AG04449 (cell line): ENCODE measurements around the gene SKI.

Experiments used
- CTCF ChIA-PET: fragments of 350-600 bp; formaldehyde crosslinking; extraction: SDS; loops from one replicate; lab custom pipeline; 2021; ENCODE audit warnings: antibody characterized with exemption; lab: Yijun Ruan, JAX
- POLR2A ChIA-PET: fragments of 400-600, 350-600 bp; formaldehyde crosslinking; extraction: SDS; loops from one replicate; lab custom pipeline; 2020; ENCODE audit warnings: antibody characterized with exemption, inconsistent platforms; lab: Yijun Ruan, JAX
- DNase-seq: peaks from one replicate; pipeline ENCODE4 v3.0.0-alpha.2; 2010; ENCODE audit warnings: low read depth, low spot score
- H3K4me3 ChIP-seq: 2 replicates; pipeline ENCODE4 v1.5.1; 2011; ENCODE audit warnings: low read depth, mild to moderate bottlenecking, control low read depth, low read length
- CTCF ChIP-seq: IDR thresholded peaks from one replicate; pipeline ENCODE4 v1.5.1; 2011; ENCODE audit warnings: mild to moderate bottlenecking, moderate library complexity, low read length, control low read depth, inconsistent platforms; ENCODE audit not compliant: insufficient read depth; ENCODE audit errors: missing control alignments

The SKI gene

GRCh38 chr1:2306151-2306978 lies 78.2 kb downstream of the SKI start:
- no peak for DNase-seq
- no peak for TF ChIP-seq CTCF
- CTCF ChIA-PET, result interaction anchor here (0.7 to 2.0 kb wide), 6 partner anchors 9 to 111 kb away, joined by 3 to 11 read pairs (median 3); partner anchors contain the start of gene FAAP20
- POLR2A ChIA-PET, result no interaction called here
- H3K4me3 ChIP-seq, result no peak overlapping the region

DNA sequence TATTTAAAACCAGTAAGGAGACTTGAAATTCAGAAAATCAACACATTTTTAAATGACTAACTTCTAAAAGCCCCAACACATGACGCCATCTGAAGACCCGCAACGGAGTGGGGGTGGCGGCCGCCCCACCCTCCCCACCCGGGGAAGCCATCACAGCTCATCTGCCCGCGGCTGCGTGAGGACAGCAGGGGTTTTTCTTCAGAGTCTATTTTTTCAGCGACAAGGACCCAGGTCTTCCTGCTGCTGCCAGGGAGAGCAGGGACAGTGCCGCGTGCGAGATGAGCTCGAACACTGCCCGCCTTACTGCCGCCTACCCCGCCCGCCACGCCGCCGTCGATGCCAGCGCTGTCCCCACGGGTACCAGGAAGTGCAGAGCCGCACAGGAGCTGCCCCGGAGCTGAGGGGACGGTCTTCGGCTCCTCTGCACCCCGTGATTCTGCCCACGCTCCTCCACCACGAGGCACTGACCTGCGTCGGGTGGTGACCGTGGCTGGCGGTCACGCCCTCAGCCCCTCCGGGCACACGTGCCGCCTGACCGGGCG lies 79.0 kb downstream of the SKI start:
- H3K4me3 ChIP-seq, result no peak overlapping the region
- no peak for DNase-seq
- ChIA-PET POLR2A (no interaction called here), CTCF (interaction anchor here (0.7 to 2.0 kb wide), 6 partner anchors 8 to 112 kb away, joined by 3 to 11 read pairs (median 3); partner anchors contain the start of gene FAAP20)
- TF ChIP-seq CTCF, result no peak

GRCh38 chr1:2307972-2308371 lies 79.9 kb downstream of the SKI start:
- no peak for DNase-seq
- POLR2A ChIA-PET, result no interaction called here
- CTCF ChIA-PET, result no interaction called here
- H3K4me3 ChIP-seq, result no peak overlapping the region
- no peak for TF ChIP-seq CTCF

GRCh38 chr1:2308844-2309243 lies 80.7 kb downstream of the SKI start:
- no peak for DNase-seq
- ChIA-PET CTCF (interaction anchor here (1.1 to 2.2 kb wide), 2 partner anchors 10 to 77 kb away, joined by 3 to 5 read pairs; no protein-coding TSS in a partner anchor), POLR2A (interaction anchor here (0.9 kb wide), 1 partner anchor 81 kb away, joined by 3 read pairs; the partner anchor contains the start of gene SKI)
- no peak overlapping the region for H3K4me3 ChIP-seq
- no peak for TF ChIP-seq CTCF

GRCh38 chr1:2310332-2311183 lies 82.4 kb downstream of the SKI start:
- ChIA-PET CTCF (interaction anchor here (1.2 to 7.5 kb wide), 3 partner anchors 11 to 72 kb away, joined by 4 to 43 read pairs (median 5); no protein-coding TSS in a partner anchor), POLR2A (interaction anchor here (1.4 kb wide), 1 partner anchor 83 kb away, joined by 4 read pairs; no protein-coding TSS in a partner anchor)
- TF ChIP-seq CTCF, result no peak
- no peak for DNase-seq
- no peak overlapping the region for H3K4me3 ChIP-seq
